HG03571 (cell line): Measurements from ENCODE around the gene PSAT1.

Source experiments
- ATAC-seq: cut with Tn5 transposase; IDR thresholded peaks from one replicate; pipeline ENCODE4 v1.9.1; 2021; ENCODE audit not compliant: unreplicated experiment

The PSAT1 gene

DNA sequence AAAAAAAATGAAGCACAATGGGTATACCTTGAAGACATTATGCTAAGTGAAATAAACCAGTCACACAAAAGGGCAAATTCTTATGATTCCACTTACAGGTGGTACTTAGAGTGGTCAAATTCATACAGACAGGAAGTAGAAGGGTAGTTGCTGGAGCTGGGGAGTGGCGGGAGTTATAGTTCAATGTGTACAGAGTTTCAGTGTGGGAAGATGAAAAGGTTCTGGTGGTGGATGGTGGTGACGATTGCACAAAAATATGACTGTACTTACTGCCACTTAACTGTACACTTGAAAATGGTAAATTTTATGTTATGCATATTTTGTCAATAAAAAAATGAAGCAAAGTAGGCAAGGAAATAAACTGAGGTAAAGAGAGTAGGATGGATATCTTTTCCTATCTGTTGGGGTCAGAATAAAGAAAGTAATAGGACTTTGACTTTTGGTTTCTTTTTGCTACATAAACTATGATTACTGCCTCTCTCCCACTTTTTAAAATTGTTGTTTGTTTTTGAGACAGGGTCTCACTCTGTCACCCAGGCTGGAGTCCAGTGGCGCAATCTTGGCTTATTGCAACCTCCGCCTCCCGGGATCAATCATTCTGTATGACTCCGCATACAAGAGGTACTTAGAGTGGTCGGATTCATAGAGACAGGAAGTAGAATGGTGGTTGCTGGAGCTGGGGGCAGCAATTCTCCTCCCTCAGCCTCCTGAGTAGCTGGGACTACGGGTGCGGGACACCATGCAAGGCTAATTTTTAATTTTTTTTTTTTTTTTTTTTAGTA, 4.0 kb upstream of the PSAT1 start:
- ATAC-seq = no peak

DNA sequence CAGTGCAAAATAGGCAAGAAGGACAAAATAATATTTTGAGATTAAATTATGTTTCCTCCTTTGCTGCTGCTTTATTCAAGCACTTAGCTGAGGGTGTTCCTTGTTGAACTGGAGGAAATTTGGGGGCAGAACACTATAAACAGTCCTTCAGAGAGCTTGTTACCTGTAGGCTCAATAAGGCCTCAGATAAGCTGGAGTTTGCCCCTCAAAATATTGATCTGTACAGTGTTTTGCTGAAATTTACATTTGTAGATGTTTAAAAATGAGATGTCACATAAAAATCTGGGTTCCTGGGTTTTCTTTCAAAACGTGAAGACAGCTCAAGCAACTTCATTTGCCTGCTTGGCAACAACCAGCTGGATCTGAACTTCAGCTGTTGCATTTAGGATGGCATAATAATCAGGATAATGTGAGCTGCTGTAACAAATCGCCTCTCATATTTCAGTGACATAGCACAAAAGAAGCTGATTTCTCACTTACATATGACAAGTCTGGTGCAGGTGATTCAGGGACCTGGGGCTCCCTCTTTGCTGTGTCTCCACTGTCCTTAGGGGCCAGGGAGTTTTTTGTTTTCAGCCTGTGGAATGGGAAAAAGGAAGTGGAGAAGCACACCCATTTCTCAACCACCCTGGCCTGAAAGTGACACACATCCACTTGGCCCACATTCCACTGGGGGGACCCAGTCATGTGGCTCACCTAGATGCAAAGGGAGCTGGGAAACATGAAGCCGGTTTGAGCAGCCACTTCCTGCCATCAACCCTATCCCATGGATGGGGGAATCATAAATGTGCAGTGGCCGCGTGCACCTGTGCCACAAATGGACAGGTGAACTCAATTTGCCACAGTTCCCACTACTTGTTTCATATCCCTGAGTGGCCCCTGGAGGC, 2.4 kb upstream of the PSAT1 start:
- ATAC-seq = no peak

DNA sequence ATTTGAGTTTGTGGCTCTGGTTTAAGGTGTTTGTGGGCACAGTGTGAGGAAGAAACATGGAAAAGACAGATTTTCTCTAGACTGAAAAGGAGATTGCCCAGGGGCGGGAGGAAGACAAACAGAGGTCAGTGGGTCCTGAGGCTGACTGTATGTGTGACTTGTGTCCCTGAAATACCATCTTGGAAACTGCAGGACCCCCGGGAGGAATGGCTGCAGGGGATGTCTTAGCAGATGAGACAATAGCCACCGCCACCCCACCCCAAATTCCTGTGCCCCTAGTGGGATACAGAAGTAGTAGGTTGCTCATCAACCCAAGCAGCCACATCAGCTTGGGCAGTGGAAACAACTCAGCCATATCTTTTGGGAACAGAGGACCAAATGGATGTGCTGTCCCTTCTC, 1.7 kb upstream of the PSAT1 start:
- ATAC-seq = no peak

DNA sequence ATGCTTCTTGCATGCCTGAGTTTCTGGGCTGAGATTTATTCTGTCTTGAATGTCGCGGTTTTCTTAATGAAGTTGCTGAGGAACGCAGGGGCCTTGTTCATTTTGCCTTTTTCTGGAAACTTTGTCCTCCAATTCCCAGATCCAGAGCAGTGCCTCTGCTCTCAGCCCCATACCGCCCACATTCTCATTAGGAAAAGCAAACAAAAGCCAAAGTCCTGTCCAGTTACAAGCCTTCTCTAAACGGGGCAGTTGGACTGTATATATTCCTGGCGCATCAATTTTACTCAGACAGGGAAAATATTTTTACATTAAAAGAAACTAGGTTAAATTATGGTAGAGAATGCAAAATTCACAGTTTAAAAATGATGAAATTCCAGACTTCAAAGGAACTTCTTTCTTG, 1.2 kb upstream of the PSAT1 start:
- no peak for ATAC-seq

DNA sequence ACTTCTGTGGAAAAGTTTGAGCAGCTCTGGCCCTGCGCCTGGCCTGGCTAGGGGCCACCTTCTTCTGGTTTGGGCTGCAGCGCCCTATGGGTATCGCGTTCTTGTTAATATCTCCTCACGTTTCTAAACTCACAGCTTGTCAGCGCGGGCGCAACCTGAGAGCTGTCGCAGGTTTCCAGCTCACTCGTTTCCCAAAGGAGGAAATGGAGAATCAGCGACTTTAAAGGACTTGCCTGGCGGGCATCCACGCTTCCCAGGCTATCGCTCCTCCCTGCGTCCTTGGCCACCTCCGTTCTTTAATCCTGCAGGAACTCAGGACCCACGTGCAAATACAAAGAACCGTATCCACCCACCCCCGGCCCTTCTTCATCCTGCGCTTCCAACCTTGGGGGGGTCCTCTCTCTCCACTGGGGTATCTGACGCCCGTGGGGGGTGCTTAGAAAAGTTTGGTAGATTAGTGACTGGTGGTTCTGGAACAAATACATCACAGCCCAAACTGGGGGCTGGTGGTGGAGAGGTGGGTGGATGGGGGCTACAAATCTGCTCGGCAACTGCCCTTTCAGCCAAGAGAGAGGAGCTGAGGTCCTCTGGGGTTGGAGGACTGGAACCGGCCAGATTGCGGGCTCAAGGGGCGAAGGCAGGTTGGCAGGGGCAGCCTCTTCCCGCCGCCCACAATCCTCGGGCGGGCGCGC, 578 bp upstream of the PSAT1 start:
- ATAC-seq = no peak

DNA sequence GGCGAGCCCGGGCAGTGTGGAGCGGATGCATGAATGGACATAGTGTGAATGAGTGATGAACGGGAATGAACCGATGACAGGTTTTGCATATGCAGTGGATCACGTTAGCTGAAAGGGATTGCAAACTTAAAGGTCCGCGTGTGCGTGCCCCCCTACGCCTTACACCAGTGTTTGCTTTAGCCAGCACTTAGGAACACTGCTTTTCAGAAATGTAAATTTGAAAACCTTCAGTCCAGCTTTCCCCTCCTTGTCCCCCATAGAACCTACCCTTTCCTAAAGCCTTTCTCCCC, 692 bp downstream of the PSAT1 start:
- ATAC-seq = no peak

DNA sequence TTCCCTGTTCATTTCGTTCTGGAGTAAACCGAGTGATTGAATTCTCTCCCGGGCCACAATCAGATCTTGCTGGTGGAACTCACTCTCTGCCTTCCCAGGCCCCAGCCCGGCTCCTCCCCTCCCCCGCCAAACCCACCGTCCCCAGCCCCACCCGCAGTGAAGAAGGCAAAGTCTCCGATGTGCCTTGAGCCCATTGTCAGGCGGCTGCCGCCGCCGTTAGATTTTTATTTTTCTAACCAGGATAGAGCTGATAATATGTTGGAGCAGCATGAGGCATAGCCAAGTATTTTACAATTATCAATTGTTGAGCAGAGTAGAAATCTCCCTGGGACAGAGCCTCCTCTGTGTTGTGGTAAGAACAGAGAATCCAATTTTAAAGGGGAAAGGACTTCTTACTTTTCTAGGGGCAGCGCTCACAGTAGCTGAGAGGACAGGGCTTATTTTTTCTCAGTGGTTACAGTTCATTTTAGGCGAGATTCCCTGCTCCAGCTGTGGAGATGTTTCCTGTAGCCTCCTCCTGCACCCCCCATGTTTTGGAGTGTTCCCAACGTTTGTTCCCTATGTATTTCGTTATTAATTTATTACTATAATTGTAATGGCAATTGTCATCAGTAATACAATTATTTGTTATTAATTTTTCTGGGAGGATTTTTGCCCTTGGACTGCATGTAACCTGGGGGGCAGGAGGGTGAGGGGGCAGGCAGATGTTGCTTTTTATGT, 1.3 kb downstream of the PSAT1 start:
- no peak for ATAC-seq

DNA sequence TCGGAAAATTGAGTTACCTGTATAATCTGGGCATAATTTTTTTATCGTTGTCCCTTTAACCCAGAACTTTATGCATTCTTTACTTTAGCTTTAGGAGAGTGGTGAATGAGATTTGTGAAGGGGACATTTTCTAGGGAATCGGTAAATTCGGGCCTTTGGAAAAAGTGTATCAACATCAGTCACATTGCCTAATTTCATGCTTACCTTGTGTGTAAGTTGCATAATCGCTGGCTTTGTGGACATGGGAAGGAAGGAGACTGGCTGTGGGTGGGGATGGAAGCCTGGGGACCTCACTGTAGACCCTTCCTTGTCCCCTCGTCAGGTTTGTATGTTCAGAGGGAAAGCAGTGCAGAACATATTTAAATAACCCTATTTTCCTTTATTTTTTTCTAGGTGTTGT, 3.3 kb downstream of the PSAT1 start:
- ATAC-seq = no peak

DNA sequence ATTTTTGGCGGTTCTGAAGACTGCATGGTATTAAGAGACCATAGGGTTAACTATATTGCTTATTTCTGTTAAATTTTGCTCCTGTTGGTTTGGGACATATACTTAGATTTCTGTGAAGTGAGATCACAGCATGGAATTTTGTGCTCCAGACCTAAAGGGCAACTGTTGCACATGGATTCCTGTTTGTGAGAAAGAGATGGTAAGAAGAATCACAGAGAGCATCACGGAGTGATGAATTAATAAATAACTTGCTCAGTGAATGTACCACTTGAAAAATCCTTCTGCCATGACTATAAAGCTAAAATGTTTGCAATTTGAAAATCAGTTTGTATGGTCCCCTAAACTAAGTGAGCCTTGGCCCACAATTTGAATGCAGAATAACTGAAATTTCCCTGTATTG, 4.5 kb downstream of the PSAT1 start:
- ATAC-seq = no peak

DNA sequence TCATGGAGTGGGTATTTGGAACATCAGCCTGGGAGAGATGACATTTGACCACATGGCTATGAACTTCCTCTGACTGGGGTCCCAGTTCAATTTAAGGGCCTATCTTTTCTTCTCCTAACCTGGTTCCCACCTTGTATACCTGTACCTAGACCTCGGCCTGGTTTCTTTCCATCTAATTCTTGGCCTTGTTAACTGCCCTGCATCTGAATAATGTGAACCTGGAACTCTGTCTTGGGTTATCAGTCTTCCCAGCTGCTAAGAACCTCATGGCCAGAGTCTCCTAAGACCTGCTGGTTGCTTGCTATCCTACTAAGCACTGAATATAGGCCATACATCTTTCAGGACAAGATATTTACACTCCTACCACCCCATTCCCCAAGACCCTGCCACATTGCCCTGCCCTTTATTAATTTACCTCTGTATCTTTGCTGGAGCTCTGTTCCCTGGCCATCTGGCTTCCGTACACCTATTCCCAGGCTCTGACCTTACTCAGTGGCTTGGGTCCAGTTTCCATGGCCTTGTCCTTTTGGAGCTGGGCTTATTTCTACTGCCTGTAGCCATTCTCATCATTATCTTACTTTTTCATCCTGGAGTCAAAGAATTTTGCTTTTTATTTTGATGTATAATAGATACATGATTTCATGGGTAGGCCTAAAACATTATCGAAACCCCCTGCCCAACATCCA, 6.6 kb downstream of the PSAT1 start:
- ATAC-seq = no peak

DNA sequence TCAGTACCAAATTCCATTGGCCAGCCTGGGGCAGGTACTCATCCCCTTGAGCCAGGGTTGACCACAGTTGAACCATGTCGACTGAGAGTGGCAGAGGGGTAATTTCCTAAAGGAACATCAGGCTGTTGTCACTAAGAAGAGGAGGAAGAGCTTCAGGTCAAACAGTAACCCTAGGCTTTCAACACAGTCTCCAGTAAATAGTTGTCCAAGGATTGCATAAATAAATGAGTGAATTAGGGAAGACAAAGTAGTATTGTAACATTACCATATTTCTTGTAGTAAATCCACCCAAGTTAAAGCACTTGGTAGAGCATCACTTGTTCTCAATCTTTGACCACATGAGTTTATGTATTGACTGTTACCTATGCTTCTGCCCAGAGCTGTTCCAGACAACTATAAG, 7.4 kb downstream of the PSAT1 start:
- no peak for ATAC-seq

DNA sequence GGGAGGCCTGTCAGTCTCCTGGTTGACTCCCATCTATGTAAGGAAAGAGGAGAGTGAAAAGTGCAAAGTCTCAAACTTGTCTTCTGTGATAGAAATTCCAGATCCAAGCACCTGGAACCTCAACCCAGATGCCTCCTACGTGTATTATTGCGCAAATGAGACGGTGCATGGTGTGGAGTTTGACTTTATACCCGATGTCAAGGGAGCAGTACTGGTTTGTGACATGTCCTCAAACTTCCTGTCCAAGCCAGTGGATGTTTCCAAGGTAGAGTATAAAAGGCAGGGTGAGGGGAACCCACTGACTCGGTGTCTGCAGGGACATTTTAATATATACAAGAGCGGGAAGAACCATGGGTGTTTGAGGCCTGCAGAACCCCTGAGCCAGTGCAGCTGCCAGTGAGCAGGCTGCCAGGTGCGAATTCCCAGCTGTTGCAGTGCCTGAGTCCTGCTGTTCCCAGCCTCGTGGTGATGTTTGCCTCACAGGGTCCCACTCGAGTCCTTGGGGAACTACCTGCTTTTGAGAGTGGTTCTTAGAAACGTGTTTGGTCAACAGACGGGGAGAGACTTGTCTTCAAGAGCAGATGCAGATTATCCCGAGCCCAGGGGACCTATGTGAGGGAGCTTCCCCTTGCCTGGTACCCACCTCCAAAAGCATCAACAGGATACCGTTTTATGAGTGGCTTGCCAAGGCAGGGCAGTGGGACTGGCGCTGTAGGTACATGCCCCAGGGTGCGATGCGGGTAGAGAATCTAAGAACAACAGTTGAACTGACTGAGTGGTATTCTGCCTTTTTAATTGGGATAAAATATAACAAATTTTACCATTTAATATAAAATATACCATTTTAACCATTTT, 9.5 kb downstream of the PSAT1 start:
- ATAC-seq = no peak

DNA sequence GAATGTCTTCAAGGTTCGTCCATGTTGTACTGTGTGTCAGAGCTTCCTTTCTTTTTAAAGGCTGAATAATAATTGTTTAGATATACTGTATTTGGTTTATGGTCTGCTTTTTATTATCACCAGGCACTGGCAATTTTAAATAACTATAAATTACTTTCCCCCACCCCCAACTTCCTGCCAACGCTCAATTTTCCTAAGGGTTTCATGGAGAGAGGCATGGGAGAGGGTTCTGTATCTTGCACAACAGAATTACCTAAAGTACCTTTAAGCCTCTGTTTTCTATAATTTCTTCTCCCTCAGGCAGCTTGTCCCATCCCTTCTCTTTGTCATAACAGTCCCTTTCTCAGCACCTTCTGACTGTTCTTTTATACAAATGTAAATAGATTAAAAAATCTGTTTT, 10.4 kb downstream of the PSAT1 start:
- ATAC-seq = no peak

DNA sequence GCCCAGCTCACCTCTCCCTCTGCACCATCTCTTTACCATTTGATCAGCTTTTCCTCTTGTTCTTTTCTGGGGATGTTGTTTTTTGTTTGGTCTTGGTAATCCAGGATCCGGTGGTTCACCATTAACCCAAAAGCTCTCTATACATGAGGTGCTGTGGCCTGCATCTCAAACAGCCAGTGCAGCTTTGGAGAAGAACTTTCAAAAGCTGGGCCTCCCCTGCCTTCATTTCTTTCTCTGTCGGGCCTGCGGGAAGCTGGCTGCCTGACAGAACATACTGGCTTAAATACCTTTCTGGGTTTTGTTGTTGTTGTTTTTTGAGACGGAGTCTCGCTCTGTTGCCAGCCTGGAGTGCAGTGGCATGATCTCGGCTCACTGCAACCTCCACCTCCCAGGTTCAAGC, 12.1 kb downstream of the PSAT1 start:
- ATAC-seq = no peak

DNA sequence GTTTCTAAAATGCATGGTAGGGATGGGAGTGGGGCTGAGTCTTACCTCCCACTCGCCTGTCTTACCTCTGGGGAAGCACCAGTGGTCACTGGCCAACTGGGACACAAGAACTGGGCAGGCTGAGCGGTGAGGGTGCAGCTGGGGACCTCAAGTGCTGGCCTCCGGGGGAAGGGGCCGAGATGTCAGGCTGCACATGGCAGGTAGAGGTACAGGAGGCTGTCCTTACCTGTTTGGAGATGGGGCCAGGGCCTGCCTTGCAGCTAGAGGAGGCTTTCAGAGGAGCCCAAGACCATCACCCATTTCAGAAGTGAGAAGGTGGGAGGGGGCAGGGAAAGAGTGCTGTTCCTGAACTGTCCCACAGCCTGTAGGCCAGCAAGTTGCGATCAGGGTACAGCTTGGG, 14.2 kb downstream of the PSAT1 start:
- no peak for ATAC-seq

DNA sequence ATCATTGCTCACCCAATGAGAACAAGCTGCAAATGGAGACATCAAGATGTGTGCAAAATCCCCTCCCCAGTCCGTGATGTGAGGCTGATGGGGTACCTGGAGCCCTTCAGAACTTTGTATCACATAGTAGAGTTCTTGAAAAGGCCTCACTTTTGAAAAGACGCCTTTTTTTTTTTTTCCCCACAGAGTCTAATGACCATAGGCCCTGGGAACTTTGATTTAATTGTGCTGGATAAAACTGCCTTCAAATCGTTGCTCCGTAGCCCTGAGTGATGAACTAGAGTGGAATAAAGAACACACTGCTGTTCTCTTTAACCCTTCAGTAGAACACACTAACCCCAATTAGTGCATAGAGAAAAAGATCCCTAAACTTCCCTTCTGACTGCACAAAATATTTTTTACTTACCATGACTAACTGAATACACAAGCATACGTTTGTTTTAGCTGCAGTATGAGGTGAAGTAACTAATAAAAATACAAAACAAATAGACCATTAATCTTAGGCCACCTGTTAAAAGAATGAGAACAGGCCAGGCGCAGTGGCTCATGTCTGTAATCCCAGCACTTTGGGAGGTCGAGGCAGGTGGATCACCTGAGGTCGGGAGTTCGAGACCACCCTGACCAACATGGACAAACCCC, 15.1 kb downstream of the PSAT1 start:
- ATAC-seq = no peak

DNA sequence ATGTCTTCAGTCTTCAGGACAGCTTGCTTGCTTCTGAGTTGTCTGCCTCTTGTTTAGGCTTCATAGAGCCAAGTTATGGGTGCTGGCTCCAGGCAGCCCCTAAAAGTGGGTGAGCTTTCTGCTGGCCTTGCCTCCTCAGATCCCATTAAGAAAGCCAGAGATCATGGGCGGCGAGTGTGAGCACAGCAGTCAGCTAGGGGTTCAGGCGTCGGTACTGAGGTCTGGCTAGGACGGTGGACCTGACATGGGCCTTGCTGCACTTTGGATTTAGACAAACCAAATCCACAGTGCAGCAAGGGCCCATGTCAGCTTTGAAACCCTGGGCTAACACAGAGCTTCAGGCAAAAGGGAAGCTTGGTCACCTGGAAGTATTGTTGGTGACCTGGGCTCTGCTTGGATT, 17.6 kb downstream of the PSAT1 start:
- no peak for ATAC-seq

DNA sequence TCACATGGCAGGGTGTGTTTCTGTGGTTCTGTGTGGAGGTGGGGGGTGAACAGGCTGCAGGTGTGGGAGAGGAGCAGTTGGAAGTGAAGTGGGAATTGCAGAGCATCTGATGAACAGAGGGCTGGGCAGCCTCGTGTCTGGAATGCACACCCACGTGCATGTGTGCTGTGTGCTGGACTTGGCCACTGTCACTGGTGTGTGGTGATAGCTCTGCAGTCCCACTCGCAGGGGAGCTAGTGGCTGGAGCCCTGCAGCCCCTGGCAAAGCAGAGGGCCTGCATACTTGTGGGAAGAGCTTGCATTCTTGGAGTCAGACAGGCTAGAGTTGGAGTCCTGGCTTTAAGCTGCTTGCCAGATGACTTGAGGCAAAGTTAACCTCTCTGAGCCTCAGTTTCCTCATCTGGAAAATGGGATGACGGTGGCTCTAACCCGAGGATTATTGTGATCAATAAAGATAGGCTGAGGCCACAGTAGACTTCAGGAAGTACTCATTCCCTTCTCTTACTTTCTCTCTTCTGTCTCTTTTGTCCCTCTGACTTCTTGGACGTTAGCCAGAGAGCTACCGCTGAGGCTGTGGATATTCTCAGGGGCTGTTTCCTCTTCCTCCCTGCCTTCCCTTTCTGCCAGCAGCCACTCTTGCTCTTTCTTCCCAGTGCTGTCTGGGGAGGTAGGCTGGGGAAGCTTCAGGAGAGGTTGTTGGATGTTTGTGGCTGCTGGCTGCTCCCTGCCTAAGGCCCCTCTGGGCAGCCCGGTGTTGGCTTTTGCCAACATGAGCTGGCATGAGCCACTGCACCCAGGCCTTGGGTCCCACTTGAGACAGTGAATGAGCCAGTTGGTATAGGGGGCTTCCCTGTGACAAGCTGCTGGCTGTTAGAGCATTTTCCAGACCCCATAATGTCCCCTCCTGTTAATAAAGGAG, 18.3 kb downstream of the PSAT1 start:
- no peak for ATAC-seq
